NCI-H1694 (cell line): ENCODE data around the gene RNU11.
"Not testable (repeated sequence)": the region's sequence is repeated elsewhere in the genome, so short reads cannot be mapped to it uniquely, and the experiment has no call there.

ENCODE experiments used
- DNase-seq: peaks from one replicate; lab custom pipeline; 2025; lab: John Stamatoyannopoulos, UW

Gene RNU11

DNA sequence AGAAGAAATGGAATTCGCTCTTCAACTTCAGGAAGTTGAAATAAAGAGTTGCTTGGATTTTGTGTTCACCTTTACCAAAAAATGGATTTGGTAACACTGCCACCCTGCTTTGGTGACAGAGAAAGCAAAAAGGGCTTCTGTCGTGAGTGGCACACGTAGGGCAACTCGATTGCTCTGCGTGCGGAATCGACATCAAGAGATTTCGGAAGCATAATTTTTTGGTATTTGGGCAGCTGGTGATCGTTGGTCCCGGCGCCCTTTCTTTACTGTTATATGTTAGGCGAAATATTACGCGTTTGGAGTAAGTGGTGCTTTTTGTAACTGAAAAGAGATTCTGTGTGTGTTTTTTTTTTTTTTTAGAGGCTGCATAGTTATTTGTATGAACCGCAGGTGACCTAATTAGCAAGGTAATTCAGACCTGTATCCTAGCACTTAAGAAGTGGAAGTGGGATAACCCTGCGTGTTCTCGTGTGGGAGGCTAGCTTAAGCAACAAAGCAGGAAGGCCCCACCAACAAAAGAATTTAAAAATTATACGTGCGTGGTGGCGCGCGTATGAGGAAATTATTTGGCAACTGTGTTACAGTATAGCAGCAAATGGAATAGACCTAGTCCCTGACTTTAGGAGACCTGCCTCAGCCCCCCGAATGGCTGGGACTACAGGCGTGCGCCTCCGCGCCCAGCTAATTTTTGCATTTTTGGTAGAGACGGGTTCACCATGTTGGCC is at the start of gene RNU11:
TSS of gene RNU11 (plus strand) at position 127 of the 725 bp plus-strand sequence.
- peak; percentile 96 for DNase-seq

DNA sequence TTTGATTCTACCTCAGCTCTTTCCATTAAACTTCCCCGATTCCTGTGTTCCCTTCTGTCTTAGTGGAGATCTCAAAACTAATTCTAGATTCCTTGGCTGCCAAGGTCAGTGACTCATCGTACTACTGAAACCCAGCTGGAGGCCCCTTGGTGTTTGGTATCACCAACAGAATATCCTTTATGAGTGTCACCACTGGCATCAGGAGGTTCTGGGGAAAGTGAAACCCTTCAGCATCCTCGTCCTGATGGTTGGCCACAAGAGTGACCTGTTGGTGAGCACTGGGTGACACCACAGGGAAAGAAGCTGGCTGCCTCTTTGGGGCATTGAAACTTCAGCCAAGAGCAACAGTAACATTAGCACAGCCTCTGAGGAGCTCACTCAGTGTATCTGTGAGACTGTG is 46.7 kb upstream of the RNU11 start:
- DNase-seq: no peak

DNA sequence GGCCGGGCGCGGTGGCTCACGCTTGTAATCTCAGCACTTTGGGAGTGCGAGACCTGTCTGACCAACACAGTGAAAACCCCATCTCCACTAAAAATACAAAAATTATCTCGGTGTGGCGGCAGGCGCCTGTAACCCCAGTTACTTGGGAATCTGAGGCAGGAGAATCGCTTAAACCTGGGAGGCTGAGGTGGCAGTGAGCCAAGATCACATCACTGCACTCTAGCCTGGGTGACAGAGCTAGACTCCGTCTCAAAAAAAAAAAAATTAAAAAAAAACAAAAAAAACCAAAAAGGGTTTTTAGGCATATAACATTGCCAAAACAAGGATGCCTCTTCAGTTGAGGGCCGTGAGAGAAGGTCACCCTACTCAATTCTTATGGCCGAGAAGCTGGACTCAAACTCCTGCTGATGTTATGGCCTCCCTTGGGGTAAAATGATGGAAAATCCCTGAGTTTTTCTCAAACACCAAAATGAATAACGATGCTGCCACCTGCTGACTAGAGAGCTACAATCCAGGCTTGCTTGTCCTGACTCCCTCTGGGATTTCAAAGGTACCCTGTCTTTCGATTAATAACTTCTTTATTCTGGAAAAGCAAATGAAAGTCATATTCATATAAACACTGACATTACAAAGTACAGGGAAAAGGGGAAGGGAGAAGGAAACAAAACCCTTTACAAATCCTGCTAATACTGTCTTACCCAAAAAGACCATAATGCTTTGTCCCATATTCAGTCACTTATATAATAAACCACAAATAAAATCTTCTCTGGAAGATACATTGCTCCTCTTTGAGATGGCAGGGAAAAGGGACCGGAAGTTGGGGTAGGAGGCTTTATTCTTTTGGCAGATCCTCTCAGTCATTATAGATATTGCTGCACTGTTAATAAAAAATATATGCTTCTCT is 45.6 kb upstream of the RNU11 start:
- DNase-seq: peak; percentile 61

DNA sequence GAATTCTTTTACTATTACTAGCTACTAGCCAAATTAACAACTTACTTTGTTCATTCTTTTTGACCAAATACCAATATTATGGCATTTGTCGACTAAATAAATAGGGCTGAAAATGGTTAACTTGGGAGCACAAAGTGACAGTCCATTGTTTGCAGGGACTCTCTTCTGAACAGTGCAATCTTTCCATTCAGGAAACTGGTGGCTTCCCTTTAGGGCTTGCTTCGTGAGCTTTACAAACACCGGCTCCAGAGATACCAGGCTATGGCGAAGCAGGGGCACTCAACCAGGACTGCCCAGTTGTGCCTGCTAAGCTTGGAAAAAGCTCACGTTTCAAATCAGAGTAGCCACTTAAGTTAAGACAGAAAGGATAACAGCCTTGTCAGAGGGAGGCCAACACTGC is 44.0 kb upstream of the RNU11 start:
- DNase-seq: no peak

DNA sequence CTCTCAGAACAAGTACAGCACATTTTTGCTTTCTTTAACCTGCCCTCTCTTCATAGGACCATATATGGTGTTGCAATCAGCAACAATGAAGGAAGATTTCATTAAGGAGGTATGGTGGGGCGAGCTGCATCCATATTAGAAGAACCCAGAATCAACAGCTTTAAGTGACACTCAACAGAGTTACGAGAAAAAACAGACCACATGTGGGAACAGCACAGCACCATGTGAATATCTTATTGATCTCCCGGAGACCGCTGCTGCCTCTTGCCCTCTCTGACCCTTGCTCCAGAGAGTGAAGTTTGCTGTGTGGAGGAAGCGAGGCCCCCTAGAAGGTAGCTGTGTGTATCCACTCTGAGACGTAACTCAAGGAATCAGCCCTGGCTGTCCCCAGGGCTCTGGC is 43.4 kb upstream of the RNU11 start:
- DNase-seq: no peak

DNA sequence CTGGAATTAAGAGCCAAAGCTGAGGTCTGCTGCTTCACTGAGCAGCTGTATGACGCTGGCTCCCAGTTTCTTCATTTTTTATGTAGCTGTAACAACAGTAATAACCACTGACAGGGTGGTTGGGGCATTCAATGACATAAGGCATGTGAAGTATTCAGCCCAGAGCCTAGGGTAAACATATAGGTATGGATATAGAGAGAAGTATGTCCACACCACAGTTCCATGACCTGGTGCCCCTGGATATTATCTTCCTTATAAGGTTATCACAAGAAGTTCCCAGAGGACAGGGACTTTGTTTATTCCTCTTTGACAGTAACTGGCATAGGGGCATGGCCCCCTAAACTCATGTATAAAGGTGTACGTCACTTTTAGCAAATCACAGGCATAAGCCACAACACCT is 41.6 kb upstream of the RNU11 start:
- no peak for DNase-seq

DNA sequence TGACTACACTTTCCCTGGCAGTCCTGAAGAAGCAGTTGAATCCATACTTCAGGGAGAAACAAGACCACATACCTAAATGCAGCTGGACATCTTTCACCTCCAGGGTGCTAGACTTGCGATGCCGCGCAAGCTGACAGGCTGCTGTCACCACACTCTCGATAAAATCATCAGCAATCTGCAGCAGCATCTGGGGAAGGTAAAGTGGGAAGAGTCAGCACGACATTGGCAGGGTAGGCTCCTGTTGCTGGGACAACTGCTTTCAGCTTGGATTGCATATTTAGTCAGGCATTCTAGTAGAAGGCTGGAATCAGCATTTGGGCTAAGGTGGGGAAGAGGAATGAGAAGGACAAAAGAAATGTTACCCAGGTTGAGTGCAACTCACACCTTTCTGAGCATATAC is 35.2 kb upstream of the RNU11 start:
- no peak for DNase-seq

DNA sequence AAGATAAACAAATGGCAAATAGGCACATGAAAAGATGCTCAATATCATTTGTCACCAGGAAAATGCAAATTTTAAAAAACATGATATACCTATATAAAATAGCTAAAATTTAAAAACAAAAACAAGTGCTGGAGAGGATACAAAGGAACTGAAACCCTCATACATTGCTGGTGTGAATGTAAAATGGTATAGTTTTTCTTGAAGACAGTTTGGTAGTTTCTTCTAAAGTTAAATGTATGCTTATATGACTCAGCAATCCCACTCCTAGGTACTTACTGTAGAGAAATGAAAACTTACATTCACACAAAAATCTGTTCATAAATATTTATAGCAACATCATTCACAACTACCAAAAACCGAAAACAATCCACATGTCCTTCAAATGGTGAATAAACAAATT is 16.7 kb upstream of the RNU11 start:
- DNase-seq: no peak

DNA sequence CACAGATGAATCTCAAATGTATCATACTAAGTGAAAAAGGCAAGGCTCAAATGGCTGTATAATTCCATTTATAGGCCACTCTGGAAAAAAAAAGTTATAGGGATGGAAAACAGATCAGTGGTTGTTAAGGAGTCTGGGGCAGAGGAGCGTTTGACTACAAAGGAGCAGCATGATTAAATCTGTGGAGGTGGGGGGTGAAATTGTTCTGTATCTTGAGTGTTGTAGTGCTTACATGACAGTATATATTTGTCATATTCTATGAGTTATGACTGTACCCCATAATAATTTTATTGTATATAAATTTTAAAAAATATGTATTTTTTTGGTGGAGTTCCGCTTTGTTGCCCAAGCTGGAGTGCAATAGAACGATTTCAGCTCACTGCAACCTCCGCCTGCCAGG is 15.8 kb upstream of the RNU11 start:
- DNase-seq: no peak

DNA sequence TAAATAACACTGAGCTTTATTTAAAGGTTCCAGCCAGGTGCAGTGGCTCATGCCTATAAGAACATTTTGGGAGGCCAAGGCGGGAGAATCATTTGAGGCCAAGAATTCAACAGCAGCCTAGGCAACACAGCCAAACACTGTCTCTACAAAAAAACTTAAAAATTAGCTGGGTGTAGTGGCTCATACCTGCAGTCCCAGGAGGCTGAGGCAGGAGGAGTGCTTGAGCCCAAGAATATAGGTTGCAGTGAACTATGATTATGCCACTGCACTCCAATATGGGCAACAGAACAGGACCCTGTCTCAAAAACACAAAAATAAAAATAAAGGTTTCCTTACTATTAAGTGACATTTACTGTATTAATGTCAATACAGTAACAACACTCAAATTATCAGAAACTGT is 7.6 kb upstream of the RNU11 start:
- no peak for DNase-seq

DNA sequence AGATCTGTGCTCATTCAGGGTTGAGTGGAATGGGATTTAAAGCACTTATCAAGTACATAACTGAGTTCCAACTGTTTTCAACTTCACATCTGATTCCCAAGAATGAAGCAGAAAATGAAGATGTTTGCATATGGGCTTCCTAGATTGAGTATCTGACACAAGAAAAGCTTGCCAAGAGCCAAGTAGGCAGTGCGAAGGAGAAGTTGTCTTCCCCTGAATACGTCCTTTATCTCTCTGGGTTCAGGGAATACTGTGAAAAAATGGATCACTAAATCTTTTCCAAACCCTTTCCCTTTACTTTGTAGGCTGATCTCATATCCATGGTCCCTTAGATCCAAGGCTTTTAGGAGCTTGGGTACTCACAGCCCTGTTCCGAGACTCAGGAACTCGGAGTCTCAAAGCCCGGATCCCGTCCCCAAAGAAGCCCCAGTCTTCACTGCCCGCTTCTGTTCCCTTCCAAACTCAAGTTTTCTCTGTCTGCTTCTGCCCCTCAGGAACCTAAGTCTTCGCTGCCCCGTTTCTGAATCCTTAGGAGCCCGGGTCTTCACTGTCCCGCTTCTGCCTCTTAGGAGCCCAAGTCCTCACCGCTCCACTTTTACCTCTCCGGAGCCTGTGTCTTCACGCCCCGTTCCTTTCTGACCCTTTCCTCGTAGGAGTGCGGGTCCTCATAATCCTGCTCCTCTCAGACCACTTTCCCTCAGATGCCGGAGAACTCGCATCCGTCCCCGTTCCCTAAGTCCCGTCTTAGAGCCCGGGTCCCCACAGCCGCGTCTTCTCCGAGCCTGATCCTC is 6.1 kb upstream of the RNU11 start:
- DNase-seq: no peak

DNA sequence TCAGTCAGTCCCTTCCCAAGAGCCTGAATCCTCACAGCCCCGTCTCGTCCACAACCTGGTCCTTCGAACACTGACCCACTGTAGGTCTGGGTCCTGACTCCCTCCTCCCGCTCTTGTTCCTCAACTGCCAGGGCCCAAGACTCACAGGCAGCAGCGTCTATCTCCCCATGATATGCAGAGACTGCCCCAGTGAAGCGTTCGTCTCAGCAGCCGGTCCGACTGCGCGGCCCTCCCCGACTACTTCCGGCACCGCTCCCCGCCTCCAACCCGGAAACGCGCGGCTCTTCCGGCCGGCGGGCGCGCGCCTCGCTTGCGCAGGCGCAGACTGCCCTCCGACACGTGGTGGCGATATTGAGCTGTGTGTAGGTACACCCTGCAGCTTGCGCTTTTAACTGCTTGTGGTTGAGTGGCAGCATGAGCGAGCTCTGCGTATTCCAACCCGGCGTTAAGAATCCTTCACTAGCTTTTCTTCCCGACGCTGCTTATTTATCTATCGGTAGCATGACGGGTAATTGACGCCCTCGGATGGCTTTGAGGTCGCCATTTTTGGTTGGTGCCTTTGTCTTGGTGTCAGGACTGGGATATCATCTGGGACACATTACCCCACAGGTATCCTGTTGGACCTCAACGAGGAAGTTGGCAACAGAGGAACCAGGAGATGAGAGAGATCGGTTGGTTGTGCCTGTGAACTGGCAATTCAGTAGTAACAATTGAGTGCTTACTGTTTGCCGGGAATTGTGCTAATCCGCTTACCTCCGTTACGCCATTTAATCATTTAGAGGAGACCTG is 5.4 kb upstream of the RNU11 start, which contains the start of gene TAF12:
TSS of gene TAF12 (minus strand) at position 221 of the 789 bp plus-strand sequence. CDS start 20,986 bp downstream, outside the sequence.
- peak; percentile 76 for DNase-seq

DNA sequence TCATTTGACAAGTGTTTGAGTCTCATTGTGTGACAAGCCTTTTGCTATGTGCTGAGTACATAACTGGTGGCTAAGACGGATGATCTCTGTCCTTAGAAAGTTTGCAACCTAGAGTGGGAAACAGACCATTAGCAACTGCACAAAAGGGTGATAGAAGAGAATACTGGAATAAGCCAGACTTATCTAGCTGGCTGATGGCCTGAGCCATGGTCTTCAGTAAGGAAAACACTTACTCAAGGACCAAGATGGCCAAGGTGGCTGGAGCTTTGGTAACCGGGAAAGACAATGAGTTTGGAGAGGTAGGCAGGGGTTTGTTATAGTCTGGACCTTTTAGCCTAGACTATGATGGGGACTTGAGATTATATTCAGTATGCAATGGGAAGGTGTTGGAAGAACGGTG is 3.9 kb upstream of the RNU11 start:
- no peak for DNase-seq

DNA sequence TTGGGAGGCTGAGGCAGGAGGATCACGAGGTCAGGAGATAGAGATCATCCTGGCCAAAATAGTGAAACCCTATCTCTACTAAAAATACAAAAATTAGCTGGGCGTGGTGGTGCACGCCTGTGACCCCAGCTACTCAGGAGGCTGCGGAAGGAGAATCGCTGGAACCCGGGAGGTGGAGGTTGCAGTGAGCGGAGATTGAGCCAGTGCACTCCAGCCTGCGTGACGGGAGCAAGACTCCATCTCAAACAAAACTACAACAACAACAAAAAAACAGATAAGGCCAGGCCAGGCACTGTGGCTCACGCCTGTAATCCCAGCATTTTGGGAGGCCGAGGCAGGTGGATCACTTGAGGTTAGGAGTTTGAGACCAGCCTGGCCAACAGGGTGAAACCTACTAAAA is 3.0 kb upstream of the RNU11 start:
- not testable (repeated sequence) for DNase-seq

DNA sequence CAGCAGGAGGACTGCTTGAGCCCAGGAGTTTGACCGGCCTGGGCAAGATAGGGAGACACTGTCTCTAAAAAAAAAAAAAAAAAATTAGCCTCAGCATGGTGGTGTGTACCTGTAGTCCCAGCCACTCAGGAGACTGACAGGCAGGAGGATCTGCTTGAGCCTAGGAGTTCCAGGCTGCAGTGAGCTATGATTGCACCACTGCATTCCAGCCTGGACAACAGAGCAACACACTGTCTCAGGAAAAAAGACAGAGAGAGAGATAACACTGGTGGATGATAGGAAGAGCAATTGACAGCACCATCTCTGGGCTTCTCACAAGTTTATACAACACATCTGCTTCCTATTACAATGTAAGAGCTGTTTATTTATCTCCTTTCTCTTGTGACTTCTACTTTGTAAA is 2.4 kb upstream of the RNU11 start:
- DNase-seq: no peak

DNA sequence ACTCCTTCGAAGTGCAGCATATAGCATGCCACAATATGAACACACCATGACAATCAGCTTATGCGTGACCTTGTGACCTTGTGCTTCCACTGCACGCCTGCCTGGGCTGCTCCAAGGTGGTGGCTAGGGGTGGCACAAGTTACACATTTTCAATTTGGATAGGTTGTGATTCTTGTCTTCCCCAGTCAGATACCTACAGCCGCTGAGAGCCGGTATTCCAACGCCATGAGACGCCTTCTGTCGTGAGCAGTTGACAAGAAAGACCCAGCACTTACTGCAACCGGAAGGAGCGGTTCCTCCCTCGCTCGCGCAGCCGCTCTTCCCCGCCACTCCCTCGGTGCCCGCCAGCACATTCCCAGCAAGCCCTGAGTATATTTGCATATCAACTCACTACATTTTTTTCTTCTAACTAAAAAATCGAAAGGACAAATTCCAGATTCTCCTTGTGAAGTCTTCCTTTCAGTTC is 359 bp upstream of the RNU11 start:
- peak; percentile 87 for DNase-seq

DNA sequence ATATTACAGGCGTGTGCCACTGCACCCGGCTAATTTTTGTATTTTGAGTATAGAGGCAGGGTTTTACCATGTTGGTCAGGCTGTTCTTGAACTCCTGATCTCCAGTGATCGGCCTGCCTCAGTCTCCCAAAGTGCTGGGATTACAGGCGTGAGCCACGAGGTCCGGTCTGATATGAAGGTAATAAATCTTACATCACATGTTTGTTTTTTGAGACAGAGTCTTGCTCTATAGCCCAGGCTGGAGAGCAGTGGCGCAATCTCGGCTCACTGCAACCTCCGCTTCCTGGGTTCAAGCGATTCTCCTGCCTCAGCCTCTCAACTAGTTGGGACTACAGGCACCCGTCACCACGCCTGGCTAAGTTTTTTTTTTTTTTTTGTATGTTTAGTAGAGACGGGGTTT is 4.7 kb downstream of the RNU11 start:
- not testable (repeated sequence) for DNase-seq

DNA sequence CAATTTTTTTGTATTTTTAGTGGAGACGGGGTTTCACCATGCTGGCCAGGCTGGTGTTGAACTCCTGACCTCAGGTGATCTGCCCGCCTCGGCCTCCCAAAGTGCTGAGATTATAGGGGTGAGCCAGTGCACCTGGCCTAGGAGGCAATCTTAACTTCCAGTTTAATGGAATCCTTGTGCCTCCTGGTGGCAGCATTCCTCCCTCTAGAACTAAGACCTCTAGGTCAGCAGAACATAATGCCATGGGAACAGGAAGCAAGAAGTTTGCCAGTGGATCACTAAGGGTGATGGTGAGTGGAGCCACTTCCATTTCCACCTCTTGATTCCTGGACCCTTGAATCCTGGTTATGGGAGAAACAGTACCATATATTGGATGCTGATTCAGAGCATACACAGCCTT is 5.5 kb downstream of the RNU11 start:
- not testable (repeated sequence) for DNase-seq

DNA sequence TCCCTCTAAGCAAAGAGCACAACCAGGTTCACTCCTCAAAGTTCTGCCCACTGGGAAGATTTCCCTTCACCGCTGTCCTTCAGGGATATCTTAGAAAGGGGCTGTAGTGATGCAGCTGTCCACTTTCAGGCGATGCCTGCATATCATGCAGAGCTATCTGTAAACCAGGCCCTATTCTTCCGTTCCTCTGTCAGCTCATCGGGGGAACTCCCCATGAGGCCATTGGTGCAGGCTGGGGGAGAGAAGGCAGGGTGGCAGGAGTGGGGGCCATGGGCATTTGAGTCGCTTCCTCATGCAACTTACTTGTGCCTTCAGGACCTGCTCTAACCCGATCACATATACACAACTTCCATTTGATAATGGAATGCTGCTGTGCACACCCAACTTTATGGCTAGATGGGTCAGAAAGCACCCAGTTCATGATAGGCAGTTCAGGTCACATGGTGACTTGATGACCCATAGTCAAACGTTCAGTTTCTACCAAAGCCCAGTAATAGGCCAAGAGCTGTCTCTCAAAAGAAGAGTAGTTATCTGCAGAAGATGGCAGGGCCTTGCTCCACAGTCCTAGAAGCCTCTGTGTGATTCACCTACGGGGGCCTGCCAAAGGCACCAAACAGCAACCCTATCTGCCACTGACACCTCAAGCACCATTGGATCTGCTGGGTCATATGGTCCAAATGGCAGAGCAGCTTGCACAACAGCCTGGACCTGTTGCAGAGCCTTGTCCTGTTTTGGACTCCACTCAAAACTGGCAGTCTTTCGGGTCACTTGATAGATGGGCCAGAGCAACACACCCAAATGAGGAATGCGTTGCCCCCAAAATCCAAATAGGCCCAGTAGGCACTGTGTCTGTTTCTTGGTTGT is 7.3 kb downstream of the RNU11 start:
- DNase-seq: not testable (repeated sequence)

DNA sequence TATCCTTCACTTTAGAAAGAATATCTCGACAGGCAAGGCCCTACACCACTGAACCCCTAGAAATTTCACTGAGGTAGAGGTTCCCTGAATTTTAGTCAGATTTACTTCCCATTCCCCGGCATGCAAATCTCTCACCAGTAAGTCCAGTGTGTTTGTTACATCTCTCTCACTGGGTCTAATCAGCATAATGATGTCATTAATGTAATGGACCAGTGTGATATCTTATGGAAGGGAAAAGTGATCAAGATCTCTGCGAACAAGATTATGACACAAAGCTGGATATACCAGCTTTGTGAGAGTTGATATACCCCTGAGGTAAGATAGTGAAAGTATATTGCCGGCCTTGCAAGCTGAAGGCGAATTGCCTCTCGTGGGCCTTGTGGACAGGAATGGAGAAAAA is 7.9 kb downstream of the RNU11 start:
- no peak for DNase-seq
